GM12874 (cell line): ENCODE measurements around the gene SRPRB.

Source experiments
- TF ChIP-seq, protein P1 (sequence below): IDR thresholded peaks from 2 replicates; pipeline ENCODE4 v1.5.1; 2011; ENCODE audit warnings: low read depth, mild to moderate bottlenecking, control low read depth, low read length, moderate library complexity; ENCODE audit not compliant: insufficient read depth

Gene SRPRB

DNA sequence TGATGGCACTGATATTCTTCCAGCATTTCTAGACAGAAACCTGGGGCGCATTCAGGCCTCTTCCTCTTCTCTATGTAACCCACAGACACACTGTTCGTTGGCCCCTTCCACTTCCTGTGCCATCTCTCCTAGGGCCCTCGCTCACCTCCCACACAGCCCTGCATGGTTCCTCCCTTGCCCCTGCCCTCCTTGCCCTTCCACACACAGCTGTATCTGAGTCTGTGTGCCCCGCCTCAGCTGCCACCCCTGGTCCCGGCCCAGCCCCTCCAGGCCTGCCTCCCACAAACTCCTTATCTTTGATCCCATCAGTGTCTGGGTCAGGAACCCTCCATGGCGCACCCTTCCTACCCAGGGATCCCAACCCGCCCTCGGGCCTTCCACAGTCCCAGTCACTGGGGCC lies 52.2 kb downstream of the SRPRB start:
- TF ChIP-seq, protein P1, sequence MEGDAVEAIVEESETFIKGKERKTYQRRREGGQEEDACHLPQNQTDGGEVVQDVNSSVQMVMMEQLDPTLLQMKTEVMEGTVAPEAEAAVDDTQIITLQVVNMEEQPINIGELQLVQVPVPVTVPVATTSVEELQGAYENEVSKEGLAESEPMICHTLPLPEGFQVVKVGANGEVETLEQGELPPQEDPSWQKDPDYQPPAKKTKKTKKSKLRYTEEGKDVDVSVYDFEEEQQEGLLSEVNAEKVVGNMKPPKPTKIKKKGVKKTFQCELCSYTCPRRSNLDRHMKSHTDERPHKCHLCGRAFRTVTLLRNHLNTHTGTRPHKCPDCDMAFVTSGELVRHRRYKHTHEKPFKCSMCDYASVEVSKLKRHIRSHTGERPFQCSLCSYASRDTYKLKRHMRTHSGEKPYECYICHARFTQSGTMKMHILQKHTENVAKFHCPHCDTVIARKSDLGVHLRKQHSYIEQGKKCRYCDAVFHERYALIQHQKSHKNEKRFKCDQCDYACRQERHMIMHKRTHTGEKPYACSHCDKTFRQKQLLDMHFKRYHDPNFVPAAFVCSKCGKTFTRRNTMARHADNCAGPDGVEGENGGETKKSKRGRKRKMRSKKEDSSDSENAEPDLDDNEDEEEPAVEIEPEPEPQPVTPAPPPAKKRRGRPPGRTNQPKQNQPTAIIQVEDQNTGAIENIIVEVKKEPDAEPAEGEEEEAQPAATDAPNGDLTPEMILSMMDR = no peak

DNA sequence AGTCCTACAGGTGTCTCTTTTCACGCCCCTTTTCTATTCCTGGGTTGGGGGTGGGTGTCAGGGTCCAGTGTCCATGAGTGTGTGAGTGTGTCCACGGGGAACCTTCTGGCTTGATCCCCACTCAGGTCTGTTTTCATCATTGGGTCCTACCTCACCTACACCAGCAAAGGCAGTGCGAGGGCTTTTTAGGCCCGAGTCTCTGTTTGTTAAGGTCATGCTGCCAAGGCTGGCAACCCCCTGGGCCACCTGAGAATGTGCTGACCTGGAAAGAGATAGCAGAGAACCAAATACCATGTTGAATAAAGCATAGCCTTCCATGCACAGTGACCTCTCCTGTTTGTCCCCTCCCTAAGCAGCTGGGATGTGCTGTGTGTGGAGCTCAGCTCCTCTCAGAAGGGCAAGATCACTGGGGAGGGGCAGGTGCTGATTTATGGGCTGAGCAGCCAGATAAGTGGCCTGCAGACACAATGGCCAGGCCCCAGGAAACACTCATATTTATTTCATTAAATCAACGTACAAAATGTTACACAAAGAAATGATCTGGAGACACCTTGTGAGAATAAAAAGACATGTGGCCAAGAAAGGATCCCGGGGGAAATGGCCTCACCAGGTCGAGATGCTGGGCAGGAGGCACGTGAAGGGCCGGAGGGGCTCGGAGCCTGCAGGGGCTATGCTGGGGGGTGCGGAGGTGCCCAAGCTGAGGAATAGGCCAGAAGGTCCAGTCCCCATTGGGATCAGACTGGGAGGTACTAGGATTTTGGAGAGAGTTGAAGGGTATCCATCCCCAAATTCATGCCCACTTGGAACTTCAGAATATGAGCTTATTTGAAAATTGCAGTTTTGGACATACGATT lies 54.0 kb downstream of the SRPRB start:
- TF ChIP-seq, protein P1 = no peak

GRCh38 chr3:133860519-133860918 lies 54.9 kb downstream of the SRPRB start:
- TF ChIP-seq, protein P1 = no peak

DNA sequence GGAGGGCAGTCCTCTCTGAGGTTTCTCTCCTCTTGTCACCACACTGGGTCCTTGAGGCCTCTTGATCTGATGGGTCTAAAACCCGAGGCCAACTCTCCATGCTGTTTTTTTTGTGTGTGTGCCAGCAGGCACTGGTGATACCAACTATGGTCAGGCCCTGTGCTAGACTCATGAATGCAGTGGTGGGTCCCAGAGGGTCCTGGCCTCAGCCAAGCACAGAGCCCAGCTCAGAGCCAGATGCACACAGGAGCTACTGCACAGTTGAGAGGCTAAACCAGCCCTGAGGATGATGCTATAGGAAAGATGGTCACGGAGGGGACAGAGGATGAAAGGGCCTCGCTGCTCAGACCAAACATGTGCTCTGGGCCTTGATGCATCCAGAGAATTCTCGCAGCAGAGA lies 56.5 kb downstream of the SRPRB start:
- TF ChIP-seq, protein P1 = no peak

DNA sequence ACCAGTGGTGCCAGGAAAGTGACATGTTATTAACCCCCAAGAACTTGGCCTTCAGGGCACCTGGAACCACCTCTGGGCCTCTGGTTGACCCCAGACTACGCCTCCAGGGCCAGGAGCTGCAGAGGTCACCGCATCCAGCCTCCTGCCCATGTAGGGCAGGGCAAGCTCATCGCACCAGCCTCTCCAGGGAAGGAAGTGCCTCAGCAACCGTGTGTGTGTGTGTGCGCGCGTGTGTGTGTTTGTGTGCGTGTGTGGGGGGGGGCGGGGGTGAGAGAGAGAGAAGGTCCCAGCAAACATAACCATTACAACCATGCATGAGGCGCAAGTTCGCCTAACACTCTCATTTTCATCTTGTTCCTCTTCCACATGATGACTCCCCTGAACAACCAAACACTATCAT lies 58.3 kb downstream of the SRPRB start:
- TF ChIP-seq, protein P1 = no peak

DNA sequence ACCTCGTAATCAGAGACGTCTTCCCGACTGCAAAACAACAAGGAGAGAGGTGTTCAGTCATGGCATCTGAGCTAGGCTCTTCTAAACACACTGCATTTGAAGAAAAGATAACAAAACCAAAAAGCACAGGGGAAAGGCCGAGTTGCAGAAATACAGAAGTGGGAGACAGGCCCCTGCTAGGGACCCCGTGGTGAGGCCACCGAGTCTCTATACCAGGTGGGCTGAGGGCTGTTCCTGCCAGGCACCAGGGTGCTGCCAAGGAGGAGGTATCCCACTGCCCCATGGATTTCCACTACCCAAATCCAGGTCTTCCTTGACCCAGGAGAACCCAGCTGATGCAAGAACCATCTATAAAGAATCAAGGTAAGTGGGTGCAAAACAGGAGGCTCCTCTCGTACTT lies 59.0 kb downstream of the SRPRB start:
- TF ChIP-seq, protein P1 = no peak

GRCh38 chr3:133865136-133865855 lies 59.7 kb downstream of the SRPRB start:
- TF ChIP-seq, protein P1 = no peak
